Stomach smooth muscle (tissue), 2 donors: ENCODE data around the gene LRRN2.

ENCODE experiments used
- H3K27ac ChIP-seq: one replicate; pipeline ENCODE4 v1.7.0; 2013; ENCODE audit warnings: mild to moderate bottlenecking, low read length, inconsistent platforms
- H3K27me3 ChIP-seq, 2 donors: one replicate each; pipeline ENCODE4 v1.7.0; 2013; ENCODE audit warnings: low read length in 2 of 2; ENCODE audit not compliant: insufficient read depth in 2 of 2, control insufficient read depth in 1 of 2
- H3K36me3 ChIP-seq, 2 donors: one replicate each; pipeline ENCODE4 v1.7.0; 2013; ENCODE audit warnings: low read length in 2 of 2; ENCODE audit not compliant: control insufficient read depth in 2 of 2, insufficient read depth in 2 of 2
- H3K4me1 ChIP-seq: one replicate; pipeline ENCODE4 v1.7.0; 2013; ENCODE audit warnings: low read length; ENCODE audit not compliant: control insufficient read depth, insufficient read depth
- H3K4me3 ChIP-seq, 2 donors: one replicate each; pipeline ENCODE4 v1.7.0; 2013; ENCODE audit warnings: low read length in 2 of 2
- H3K9ac ChIP-seq, 2 donors: one replicate each; pipeline ENCODE4 v1.7.0; 2013; ENCODE audit warnings: low read length in 2 of 2, mild to moderate bottlenecking in 1 of 2
- H3K9me3 ChIP-seq, 2 donors: one replicate each; pipeline ENCODE4 v1.7.0; 2013; ENCODE audit warnings: low read length in 2 of 2; ENCODE audit not compliant: control insufficient read depth in 2 of 2
- donor health status: healthy.
- donor health status: Pancreatic carcinoma.

LRRN2 gene

GRCh38 chr1:204660509-204660908 is 25.0 kb downstream of the LRRN2 start:
- no peak overlapping the region for H3K4me3 ChIP-seq
- no peaks in the 10 kb centered on the region for H3K9me3 ChIP-seq
- H3K27ac ChIP-seq = no peak overlapping the region
- H3K9ac ChIP-seq = no peak overlapping the region
- H3K4me1 ChIP-seq = no peaks in the 10 kb centered on the region
- no peaks in the 10 kb centered on the region for H3K27me3 ChIP-seq
- no peaks in the 10 kb centered on the region for H3K36me3 ChIP-seq

GRCh38 chr1:204659056-204659455 is 26.5 kb downstream of the LRRN2 start:
- Histone ChIP-seq H3K27me3 (no peaks in the 10 kb centered on the region), H3K9me3 (no peaks in the 10 kb centered on the region), H3K4me1 (no peaks in the 10 kb centered on the region), H3K4me3 (no peak overlapping the region), H3K36me3 (no peaks in the 10 kb centered on the region), H3K9ac (no peak overlapping the region), H3K27ac (no peak overlapping the region)

- H3K4me3 ChIP-seq = no peak overlapping the region
- H3K27ac ChIP-seq = no peak overlapping the region
- H3K9me3 ChIP-seq = no peaks in the 10 kb centered on the region
- no peaks in the 10 kb centered on the region for H3K27me3 ChIP-seq
- H3K4me1 ChIP-seq = no peaks in the 10 kb centered on the region
- no peak overlapping the region for H3K9ac ChIP-seq
- no peaks in the 10 kb centered on the region for H3K36me3 ChIP-seq
These were observed 27.2 kb downstream of the LRRN2 start for GRCh38 chr1:204658295-204658694.

DNA sequence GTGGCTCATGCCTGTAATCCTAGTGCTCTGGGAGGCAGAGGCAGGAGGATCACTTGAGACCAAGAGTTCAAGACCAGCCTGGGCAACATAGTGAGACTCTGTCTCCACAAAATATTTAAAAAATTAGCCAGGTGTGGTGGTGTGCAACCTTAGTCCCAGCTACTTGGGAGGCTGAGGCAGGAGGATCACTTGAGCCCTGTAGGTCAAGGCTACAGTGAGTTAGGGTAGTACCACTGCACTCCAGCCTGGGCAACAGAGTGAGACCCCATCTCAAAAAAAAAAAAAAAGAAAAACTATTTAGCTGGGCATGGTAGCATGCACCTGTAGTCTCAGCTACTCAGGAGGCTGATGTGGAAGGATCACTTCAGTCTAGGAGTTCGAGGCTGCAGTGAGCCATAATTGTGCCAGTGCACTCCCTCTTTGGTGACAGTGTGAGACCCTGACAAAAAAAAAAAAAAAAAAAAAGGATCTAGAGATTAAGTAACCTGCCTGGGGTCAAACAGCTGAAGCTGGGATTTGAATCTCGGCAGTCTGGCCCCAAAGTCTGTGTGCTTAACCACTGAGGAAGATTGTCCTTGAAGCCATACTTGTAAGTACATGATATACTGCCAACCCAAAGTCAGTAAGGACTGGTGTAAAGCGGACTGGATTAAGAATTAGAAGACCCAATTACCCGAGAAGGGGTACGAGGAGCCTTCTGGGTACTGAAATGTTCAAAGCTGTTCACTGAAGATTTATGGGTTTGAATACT is 31.8 kb downstream of the LRRN2 start:
- Histone ChIP-seq H3K36me3 (no peaks in the 10 kb centered on the region), H3K4me1 (peaks cover 6% of the 10 kb centered on the region), H3K9ac (no peak overlapping the region), H3K27me3 (no peaks in the 10 kb centered on the region), H3K27ac (no peak overlapping the region), H3K4me3 (no peak overlapping the region), H3K9me3 (no peaks in the 10 kb centered on the region)

DNA sequence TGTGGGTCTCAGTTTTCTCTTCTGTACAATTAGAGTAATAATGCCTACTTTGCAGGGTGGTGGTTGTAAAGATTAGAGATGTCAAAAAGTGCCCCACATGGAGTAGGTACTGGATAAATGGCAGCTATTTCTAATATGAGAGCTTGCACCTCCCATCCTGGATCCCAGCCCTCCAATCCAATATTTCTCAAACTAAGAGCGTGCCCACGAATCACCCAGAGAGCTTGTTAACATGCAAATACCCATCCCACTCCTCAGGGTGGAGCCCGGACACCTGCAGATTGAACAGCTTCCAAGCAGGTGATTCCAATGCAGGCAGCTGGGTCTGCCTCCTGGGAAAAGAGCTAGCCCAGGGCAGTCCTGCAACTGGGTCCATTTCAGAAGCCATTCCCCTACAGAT is 33.0 kb downstream of the LRRN2 start:
- Histone ChIP-seq H3K27me3 (no peaks in the 10 kb centered on the region), H3K36me3 (no peaks in the 10 kb centered on the region), H3K27ac (no peak overlapping the region), H3K4me3 (no peak overlapping the region), H3K9ac (no peak overlapping the region), H3K4me1 (peaks cover 6% of the 10 kb centered on the region), H3K9me3 (no peaks in the 10 kb centered on the region)

- H3K4me1 ChIP-seq = peaks cover 6% of the 10 kb centered on the region
- H3K27ac ChIP-seq = no peak overlapping the region
- H3K9ac ChIP-seq = no peak overlapping the region
- no peaks in the 10 kb centered on the region for H3K9me3 ChIP-seq
- H3K4me3 ChIP-seq = no peak overlapping the region
- H3K36me3 ChIP-seq = no peaks in the 10 kb centered on the region
- H3K27me3 ChIP-seq = no peaks in the 10 kb centered on the region
These were observed 33.6 kb downstream of the LRRN2 start for GRCh38 chr1:204651843-204652421.

DNA sequence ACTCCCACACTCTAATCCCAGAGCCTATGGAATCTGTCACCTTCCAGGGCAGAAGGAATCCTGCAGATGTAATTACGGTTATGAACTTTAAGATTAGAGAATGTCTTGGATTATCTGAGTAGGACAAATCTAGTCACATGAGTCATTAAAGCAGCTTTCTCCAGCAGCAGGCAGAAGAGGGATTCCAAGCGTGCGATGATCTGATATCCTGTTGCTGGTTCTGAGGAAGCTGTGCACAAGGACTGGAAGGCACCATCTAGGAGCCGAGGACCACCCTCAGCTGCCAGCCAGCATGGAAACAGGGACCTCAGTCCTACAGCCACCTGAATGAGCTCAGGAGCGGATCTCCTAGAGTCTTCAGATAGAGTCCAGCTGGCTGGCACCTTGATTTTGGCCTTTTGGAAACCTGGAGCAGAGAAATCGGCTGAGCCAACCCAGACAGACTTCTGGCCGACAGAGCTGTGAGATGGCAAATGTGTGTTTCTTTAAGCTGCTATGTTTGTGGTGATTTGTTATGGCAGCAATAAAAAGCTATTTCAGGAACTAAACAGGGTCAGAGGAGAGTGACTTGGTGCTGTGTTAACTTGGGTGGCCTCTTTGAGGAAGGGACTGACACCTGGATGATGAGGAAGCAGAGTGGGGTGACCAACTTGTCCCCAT is 34.5 kb downstream of the LRRN2 start:
- Histone ChIP-seq H3K4me3 (no peak overlapping the region), H3K9ac (no peak overlapping the region), H3K27ac (no peak overlapping the region)

DNA sequence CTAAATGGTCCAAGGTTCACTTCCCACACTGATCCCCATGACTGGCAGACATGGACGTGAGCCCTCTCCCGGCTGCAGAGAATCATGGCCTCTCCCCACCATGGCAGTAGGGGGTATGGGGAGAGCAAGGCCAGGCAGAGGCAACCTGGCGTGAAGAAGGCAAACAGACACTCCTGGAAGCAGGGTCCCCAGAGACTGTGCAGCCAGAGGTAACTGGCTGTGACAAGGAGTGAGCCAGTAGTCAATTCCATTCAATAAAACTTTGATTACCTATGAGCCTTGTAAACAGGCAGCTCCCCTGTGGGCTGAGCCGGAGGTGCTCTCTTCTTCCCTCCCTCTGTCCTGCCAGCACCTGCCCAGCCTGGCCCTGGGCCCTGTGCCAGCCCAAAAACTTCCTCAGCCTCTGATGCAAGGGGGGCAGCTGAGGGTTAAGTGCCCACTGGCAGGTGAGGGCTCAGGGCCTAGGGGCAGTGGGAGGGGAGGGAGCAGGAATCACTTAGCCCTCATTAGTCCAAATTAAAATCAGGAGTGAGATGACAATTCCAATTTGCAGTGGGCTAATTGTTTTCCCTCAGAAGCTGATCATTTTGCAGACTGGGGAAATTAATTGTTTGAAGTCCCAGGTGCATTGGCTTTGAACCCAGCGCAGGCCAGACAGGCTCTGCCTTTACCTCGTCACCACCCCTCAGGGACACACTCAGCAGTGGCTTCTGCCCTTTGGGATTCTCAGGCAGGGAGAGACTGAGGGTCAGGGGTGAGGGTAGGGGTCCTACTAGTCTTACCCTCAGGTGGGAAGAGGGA is 35.6 kb downstream of the LRRN2 start:
- no peak overlapping the region for H3K9ac ChIP-seq
- H3K27me3 ChIP-seq = no peaks in the 10 kb centered on the region
- no peaks in the 10 kb centered on the region for H3K9me3 ChIP-seq
- H3K4me3 ChIP-seq = no peak overlapping the region
- no peaks in the 10 kb centered on the region for H3K36me3 ChIP-seq
- no peak overlapping the region for H3K27ac ChIP-seq
- peaks cover 6% of the 10 kb centered on the region for H3K4me1 ChIP-seq

More for the DNA sequence above, 34.5 kb downstream of the LRRN2 start:
- no peaks in the 10 kb centered on the region for H3K27me3 ChIP-seq
- H3K4me1 ChIP-seq = peaks cover 6% of the 10 kb centered on the region
- no peaks in the 10 kb centered on the region for H3K36me3 ChIP-seq
- no peaks in the 10 kb centered on the region for H3K9me3 ChIP-seq

DNA sequence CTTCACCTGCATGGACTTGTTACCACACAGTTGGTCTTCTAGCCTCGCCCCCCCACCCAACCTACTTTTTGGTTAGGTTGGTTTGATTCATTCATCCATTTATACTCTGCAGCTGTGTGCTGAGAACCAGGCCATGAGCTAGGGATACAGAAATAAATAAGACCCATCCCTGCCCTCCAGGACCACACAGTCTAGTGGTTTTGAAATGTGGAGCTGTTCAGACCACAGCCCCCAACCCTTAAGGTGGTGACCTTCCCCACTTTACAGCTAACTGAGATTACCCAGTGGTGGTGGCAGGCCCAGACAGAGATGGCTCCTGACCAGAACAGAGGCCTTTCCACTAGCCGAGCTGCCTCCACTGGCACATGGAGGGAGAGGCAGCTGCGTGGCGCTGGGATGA is 37.0 kb downstream of the LRRN2 start:
- H3K4me3 ChIP-seq = no peak overlapping the region
- H3K27ac ChIP-seq = no peak overlapping the region
- no peaks in the 10 kb centered on the region for H3K9me3 ChIP-seq
- no peaks in the 10 kb centered on the region for H3K36me3 ChIP-seq
- peaks cover 6% of the 10 kb centered on the region for H3K4me1 ChIP-seq
- H3K9ac ChIP-seq = no peak overlapping the region
- H3K27me3 ChIP-seq = no peaks in the 10 kb centered on the region

GRCh38 chr1:204647805-204648153 is 37.8 kb downstream of the LRRN2 start:
- H3K4me3 ChIP-seq = no peak overlapping the region
- H3K9me3 ChIP-seq = no peaks in the 10 kb centered on the region
- no peak overlapping the region for H3K9ac ChIP-seq
- H3K27me3 ChIP-seq = no peaks in the 10 kb centered on the region
- peaks cover 6% of the 10 kb centered on the region for H3K4me1 ChIP-seq
- H3K27ac ChIP-seq = no peak overlapping the region
- H3K36me3 ChIP-seq = no peaks in the 10 kb centered on the region
